Stimulated activated CD8-positive, alpha-beta memory T cell treated with anti-CD3 and anti-CD28 coated beads, Interleukin-4, amount 100 ng/mL, for 48 hours (primary cell): ENCODE results near the gene SCP2.
"Not testable (repeated sequence)": the region's sequence is repeated elsewhere in the genome, so short reads cannot be mapped to it uniquely, and the experiment has no call there.

Experiments
- DNase-seq: peaks from one replicate; pipeline ENCODE4 v3.0.0-alpha.2; 2020

Gene SCP2

DNA sequence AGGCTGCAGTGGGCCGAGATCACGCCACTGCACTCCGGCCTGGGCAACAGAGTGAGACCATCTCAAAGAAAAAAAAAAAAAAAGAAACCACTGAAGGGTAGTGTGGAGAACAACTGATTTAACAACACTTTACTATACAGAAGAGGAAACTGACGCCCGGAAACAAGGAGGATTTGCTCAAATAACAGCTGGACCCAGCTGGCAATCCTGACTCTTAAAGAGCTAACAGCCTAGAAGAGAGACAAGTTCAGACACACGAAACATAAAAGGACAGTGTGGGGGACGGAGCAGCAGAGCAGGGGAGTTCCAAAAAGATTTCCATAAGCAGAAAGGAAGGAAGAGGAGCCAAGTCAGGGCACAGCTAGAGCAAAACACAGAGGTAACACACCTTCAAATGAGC is 9.9 kb upstream of the SCP2 start:
- no peak for DNase-seq

DNA sequence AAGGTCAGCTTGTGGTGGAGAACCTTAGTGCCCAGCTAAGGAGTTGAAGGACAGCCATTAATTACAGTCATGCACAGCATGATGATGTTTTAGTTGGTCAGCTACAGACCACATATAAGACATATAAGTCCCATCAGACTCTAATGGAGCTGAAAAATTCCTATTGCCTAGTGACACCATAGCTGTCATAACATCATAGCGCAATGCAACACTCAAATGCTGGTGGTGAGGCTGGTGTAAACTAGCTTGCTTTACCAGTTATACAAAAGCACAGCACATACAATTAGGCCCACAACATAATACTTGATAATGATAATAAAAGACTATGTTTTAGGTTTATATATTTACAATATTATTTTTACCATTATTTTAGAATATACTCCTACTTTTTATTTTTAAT is 9.5 kb upstream of the SCP2 start:
- no peak for DNase-seq

DNA sequence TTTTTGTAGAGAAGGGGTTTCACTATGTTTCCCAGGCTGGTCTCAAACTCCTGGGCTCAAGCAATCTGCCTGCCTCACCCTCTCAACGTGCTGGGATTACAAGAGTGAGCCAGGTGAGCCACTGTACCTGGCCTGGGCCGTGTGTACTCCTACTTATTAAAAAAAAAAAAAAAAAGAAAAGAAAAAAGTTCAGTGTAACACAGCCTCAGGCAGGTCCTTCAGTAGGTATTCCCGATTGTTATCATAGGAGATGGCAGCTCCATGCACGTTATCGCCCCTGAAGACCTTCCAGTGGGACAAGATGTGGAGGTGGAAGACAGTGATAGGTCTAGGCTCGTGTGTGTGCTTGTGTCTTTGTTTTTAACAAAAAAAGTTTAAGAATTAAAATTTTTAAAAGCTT is 8.9 kb upstream of the SCP2 start:
- no peak for DNase-seq

DNA sequence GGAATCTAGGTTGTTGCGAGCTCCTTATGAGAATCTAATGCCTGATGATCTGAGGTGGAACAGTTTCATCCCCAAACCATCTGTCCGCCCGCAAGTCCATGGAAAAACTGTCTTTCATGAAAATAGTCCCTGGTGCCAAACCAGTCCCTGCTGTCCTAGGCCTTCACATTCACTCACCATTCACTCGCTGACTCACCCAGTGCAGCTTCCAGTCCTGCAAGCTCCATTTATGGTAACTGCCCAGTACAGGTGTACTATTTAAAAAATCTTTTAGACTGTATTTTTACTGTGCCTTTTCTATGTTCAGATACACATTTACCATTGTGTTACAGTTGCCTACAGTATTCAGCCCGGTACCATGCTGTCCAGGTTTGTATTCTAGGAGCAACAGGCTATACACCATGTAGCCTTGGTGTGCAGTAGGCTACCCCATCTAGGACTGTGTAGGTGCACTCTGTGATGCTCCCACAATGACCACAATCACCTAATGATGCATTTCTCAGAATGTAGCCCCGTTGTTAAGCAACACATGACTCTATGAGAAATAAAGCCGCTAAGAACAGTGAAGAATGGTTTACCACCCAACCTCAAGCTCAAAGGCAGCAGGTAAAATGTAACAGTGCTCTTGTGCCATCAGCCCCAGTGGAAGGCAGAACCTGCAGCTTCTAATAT is 7.9 kb upstream of the SCP2 start:
- DNase-seq: no peak

DNA sequence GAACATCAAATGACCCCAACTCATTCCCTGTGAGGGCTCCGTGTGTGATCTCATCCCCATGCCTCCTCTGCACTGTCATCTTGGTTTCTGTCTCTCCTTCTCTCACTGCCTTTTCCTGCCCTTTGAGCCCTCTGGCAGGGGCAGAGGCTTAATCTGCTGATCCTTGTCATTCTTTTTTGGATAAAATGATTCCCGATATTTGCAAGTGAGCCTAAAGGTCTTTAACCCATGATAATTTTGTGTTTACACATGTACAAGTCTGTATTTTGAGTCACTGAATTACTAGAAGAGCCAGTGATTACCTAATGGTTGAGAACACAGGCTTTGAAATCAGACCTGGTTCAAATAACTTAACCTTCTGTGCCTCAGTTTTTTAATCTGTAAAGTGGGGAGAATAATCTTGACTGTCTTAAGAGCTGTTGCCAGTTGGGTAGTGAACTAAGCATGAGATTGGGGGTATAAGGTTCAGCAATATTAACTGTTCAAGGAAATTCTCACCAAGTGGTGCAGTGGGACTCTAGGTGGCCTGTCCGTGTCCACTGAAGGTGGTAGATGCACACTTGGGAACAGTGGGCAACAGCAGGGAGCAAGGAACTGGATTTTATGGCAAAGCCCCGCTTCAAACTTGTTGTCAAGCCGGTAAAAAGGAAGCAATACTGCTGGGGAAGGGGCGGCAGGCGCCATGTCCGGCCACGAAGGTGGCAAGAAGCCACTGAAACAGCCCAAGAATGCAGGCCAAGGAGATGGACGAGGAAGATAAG is 7.2 kb upstream of the SCP2 start:
- DNase-seq: no peak

DNA sequence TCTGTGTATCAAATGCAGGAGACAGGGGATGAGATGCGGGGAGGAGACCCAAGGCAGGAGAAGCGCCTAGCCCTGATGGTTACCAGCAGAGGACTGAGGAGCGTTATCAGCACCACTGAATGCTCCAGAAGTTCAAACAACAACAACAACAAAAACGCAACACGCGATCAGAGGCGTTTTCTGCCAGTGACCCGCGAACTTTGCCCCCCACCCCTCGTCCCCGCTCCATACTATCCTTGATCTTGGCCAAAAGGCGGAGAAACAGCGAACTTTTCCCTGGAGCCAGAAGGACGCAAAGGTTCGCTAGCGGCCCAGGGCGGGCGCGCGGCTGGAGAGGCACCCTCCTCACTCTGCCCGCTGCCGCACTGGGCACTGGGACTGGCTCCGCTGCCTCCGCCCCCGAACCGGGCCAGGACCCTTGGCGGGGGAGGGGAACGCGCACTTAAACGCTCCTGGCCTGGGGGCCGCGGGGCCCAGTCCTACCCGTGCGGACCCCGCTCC is 6.2 kb upstream of the SCP2 start:
- no peak for DNase-seq

DNA sequence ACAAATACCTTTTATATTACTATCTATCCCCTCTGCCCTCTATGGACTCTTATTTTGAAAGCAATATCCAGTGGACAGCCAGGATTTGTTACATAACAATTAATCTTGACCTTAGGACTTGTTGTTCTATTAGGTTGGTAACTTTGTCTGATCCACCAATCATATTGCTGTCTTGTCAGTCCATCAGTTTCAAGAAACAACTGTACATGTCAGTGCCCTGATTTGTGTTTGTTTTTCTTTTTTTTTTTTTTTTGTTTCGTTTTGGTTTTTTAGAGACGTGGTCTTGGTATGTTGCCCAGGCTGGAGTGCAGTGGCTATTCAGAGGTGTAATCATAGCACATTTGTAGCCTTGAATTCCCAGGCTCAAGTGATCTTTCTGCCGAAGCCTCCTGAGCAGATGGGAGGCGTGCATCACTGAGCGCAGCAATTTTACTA is 1.5 kb upstream of the SCP2 start:
- no peak for DNase-seq

DNA sequence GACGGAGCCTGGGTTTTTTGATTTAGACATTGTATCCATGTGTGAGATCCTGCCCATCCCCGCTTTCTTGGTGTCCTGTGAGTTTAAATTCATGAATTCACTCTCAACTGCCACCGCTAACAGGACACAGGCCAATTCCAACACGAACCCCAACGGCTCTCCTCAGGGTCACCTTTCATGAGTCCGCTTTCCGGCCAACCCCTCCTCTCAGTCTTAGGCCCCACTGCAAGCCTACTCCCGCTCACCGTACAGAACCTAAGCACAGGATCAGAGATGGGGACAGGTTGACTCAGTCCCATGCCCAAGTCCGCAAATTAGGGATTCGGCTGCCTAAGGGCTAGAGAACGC is 238 bp upstream of the SCP2 start:
- no peak for DNase-seq

DNA sequence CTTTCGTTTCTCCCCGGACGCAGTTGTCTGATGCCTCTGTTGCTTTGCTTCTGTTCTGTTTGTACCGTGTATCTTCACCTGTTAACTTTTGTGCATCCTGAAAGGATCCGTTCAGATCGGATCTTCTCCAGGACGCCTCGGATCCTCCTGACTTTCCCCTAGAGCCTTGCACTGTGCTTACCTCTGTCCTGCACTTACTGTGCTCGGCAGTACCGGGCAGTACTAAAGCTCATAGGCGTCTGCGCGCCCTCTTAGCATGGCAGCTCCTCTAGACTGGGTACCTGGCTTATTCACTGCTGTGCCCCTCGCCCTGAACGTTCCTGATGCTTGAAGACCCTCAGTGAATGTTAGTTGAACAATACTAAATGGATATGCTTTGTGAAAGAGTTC is 934 bp downstream of the SCP2 start:
- no peak for DNase-seq

DNA sequence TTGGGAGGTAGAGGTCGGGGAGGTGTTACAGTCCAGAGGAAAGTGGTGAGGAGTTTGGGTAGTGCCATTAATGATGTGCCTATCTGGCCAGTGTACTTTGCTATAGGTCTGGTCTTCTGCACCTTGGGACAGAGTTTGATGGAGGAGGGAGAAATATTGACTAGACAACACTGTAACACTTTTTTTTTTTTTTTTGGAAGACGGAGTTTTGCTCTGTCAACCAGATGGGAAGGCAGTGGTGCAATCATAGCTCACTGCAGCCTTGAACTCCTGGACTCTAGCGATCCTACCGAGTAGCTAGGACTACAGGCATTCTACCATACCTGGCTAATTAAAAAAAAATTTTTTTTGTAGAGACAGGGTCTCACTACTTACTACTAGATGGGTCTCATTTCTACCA is 1.9 kb downstream of the SCP2 start:
- no peak for DNase-seq

DNA sequence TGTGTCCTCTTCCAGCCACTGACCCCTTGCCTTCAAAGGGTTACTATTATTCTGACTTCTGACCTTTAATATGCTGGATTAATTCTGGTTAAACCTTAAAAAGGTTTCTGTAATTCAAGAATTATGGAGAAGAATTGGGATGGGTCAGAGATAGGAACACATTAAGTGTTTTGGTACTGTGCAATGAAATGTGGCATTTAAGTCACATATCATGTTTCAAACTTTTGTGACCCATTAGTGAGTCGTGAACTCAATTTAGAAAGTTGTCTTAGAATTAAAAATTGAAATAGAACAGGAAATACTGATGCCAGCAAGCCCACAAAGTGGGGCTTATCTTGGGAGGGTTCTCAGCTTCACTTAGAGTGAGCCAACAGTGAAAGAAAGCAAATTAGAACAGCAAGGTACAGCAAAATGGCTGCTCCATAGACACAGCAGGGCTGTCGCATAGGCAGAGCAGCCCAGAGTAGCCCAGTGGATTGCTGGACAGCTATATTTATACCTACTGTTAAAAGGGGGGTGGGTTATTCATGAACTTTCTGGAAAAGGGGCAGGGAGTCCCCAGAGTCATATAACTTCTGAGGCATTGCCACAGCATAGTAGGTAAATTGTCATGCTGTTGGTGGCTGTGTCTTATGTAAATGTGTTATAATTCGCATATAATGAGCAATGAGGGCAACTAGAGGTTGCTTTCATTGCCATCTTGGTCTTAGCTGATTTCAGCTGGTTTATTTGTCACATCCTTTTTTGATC is 10.5 kb downstream of the SCP2 start:
- no peak for DNase-seq

DNA sequence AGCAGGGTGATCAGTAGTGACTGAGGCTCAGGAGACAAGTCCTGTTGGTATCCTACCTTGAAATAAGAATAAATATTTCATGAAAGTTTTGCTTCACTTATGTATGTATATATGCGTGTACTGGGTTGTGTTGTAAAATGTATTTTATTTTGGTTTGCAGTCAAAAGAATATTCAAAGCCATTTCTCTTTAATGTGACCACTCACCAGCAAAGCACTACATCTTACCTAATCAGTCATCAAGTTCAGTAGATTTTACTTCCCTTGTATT is 11.0 kb downstream of the SCP2 start:
- DNase-seq: no peak

DNA sequence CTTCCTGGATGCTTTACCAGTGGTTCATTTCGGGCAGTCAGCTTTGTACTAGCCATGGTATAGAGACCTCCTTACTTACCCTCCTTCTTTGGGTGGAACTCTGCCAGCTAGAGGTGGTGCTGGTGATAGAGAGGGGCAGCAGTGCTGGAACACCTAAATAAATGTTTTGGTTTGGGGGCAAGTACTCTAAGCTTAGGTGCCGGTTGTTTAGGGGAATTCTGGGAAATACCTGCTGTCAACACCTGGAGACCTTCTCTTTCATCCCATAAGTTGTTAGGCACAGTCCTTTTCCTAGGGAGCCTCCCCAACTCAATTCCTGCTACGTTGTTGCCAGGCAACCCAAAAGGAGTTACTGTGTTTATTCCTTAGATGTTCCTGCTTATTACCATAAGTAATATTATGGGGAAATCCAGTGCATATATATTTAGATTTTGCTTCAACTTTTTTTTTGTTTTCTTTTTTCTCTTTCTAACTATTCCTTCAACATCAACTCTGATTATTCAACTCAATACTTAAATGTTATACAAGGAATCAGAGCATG is 16.9 kb downstream of the SCP2 start:
- no peak for DNase-seq

DNA sequence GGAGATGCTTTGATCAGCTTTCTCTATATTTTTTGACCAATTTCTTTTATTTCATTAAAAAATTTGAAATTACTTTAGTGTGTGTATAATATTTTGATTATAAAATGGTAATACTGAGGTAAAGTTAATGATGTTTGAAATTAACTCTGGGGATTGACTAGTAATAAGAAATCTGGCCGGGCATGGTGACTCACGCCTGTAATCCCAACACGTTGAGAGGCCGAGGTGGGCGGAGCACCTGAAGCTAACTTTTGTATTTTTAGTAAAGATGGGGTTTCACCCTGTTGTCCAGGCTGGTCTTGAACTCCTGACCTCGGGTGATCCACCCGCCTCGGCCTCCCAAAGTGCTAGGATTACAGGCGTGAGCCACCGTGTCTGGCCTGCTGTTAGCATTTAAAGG is 17.5 kb downstream of the SCP2 start:
- no peak for DNase-seq

DNA sequence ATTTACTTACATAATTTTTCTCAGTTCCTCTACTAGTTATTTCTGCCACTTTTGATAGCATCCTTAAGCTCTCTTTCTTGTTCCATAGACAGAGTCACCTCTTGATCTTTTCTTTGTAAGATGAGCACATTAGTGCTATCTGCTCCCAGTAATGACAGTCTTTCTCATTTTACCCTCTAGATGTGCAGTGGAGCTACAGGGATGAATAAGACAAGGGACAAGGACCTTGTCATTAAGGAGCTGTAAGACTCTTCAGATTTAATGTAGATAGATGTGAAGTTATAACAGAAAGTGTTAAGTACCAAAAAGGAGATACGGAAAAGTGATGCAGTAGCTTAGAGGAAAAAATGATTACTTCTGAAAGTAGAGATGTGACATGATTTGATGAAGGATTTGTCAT is 20.4 kb downstream of the SCP2 start:
- DNase-seq: no peak

DNA sequence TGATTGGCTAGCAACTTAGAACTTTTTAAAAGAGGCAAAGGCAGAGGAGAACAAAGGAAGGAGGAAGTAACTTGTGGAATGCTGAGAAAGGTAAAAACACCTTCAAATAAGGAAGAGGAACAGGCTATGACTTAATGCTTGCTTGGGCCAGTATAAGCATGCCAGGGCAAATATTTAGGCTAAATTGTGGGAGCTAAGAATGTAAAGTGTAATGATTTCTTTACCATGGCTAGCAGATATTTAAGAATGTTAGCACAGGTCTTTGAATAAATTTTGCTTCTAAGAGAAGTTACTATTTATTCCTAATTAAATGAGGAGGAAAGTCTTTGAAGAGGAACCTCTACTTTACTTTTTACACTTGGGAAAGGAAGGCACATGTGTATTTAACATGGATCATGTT is 22.5 kb downstream of the SCP2 start:
- not testable (repeated sequence) for DNase-seq

DNA sequence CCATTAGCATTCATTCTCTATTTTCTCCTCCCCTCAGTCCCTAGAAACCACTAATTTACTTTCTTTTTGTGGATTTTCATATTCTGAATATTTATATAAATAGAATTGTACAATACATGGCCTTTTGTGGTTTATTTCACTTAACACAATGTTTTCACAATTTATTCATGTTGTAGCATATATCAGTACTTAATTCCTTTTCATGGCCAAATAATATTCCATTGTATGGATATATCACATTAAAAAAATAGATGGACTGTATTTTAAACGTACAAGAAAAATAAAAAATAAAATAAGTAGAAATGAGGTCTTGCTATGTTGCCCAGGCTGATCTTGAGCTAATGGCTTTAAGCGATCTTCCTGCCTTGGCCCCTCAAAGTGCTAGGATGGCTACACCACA is 25.0 kb downstream of the SCP2 start:
- no peak for DNase-seq

DNA sequence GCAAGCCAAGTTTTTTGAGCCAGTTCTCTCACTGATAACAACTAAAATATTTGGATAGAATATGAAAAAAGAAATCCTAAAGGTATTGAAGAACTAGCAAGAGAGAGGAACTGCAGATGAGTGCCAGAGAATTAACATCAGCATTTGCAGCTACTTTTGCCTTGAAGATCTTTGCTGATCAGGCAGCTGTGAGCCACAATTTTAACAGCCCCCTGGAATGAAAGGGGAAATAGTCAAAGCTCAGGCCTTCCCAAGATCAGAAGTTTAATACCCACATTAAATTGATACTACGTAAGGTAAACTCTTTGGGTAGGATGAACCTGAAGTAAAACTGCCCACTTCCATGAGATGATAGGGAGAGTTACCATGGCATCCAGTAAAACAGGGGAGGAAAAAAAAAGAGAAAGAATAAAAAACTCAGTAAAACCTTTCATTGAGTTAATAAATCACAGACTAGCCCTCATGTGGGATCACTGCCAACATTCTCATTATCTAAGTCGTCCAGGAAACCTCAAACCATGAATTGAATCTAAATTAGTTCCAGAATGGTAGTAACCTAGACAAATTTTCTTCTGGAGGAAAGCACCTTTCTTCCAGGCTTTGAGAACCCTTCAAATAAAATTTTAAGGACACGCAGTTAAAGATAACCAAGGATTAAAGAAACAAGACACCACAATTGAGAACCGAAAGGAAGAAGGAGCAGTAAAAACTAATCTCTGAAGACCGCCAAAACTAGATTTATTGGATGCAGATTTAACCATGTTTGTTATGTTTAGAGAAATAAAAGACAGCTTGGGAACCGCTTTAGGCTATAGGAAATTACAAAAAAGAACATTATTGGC is 28.3 kb downstream of the SCP2 start:
- no peak for DNase-seq

DNA sequence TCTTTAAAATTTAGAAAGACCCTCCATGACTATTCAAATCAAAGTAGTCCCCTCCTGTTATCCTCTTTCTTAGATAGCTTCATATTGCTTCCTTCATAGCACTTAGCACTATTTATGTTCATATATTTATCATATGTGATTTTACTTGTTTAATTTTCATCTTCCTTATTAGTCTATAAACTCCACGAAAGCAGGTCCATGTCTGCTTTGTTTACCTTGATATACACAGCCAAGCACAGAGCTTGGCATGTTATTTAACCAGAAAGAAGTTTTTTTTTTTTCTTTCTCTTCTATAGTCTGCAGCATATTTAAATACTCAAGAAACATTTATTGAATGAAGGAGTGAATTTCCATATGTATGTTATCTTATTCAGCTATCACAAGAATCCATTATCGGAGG is 36.0 kb downstream of the SCP2 start:
- no peak for DNase-seq

DNA sequence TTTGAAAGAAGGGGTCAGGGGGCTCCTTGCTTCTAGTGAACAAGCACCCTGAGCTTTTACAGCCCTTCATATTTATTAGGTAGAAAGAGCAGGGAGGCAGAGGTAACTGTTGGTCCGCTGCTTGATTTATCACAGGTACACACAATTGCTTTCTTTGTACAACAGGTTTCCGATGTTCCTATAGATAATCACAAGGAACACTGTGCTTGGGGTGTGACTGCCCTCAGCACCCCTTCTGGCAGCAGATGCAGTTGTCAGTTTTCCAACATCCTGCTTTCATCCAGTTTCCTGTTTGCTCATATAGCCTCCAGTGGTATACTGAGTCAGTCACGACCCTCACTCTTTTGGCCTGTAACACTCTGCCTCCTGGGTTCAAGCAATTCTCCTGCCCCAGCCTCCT is 40.6 kb downstream of the SCP2 start:
- no peak for DNase-seq

DNA sequence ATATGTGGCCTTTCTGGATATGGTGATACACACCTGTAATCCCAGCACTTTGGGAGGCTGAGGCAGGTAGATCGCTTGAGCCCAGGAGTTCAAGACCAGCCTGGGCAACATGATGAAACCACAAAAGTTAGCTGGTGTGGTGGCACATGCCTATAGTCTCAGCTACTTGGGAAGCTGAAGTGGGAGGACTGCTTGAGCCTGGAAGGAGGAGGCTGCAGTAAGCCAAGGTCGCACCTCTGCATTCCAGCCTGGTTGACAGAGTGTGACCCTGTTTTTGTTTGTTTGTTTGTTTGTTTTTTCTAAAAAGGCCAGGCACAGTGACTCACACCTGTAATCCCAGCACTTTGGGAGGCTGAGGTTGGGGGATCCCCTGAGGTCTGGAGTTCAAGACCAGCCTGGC is 42.2 kb downstream of the SCP2 start:
- not testable (repeated sequence) for DNase-seq

DNA sequence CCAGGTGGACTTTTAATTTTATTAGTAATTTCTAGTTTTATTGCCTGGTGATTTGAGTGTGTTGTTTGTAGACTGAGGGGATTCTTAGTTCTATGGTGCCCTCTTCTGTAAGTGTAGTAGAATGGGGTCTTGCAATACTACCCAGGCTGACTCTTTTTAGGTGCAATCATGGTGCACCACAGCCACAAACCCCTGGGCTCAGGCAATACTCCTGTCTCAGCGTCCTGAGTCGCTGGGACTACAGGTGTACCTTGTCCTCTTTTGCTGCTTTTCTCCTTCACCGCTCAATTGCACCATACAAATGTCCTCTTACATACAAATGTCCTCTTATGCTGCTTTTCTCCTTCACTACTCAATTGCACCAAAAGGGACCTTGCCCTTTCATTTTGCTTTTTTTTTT is 43.1 kb downstream of the SCP2 start:
- no peak for DNase-seq

DNA sequence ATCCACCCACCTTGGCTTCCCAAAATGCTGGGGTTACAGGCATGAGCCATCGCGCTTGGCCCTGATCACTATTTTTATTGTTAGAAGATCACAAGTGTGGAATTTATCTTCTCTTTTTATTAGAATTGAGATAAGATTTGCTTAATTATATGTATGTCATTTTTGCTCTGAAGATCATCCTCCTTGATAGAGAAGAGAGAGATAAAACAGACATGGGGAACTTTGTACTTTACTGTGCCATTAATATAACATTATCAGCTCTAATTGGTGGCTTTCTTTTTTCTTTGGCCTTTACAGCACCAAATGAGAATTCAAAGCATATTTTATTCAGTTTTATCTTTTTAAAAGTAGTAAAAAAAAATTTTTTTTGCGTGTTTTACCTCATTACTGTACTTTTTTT is 46.8 kb downstream of the SCP2 start:
- DNase-seq: no peak
